GM18867 (cell line): ENCODE results near the gene PRDM16.

Experiments
- ATAC-seq: cut with Tn5 transposase; IDR thresholded peaks from one replicate; pipeline ENCODE4 v1.9.1; 2021; ENCODE audit warnings: mild to moderate bottlenecking, moderate library complexity; ENCODE audit not compliant: unreplicated experiment

Gene PRDM16

GRCh38 chr1:3053366-3053980, 15.5 kb upstream of the PRDM16 start:
- ATAC-seq, result no peak

DNA sequence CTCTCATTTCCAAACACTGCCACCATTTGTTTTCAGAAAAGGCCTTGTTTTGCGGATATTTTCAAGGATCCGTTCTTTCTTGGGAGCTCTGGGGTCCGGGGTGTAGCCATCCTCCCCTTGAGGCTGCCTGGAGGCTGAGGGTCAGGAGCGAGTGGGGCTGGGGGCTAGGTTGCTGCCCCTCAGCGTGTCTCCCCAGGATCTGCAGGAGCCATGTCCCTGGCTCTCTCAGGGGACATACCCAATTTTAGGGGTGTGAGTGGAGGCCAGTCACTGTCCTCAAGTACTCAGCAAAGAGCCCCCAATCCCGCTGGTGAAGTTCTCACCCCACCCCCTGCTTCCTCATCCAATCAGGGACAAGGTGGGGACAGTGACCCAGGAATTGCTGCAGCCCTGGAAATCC, 15.0 kb upstream of the PRDM16 start:
- no peak for ATAC-seq

GRCh38 chr1:3054474-3054873, 14.5 kb upstream of the PRDM16 start:
- no peak for ATAC-seq

- ATAC-seq, result no peak
Observed at GRCh38 chr1:3055051-3055450, 14.0 kb upstream of the PRDM16 start.

- no peak for ATAC-seq
Observed at GRCh38 chr1:3056641-3057040, 12.4 kb upstream of the PRDM16 start.

- no peak for ATAC-seq
Observed at GRCh38 chr1:3058263-3059030, 10.6 kb upstream of the PRDM16 start.

DNA sequence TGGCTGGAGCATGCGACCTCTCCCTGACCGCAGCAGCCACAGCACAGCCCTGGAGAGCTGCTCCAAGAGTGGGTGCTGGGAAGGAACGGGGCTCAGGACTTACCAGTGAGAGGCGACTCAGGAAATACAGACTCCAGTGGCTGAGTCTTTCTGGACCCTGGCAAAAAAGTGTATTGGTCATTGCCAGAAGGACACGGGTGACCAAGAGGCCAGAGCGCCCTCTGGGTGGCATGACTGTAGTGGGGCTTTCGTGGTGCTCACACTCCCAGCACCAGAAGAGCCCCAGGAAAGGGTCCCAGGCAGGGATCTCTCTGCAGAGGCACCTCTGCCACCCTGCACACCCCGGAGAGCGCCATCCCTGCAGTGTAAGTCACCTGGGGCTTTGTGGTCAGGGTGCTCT, 8.9 kb upstream of the PRDM16 start:
- no peak for ATAC-seq

DNA sequence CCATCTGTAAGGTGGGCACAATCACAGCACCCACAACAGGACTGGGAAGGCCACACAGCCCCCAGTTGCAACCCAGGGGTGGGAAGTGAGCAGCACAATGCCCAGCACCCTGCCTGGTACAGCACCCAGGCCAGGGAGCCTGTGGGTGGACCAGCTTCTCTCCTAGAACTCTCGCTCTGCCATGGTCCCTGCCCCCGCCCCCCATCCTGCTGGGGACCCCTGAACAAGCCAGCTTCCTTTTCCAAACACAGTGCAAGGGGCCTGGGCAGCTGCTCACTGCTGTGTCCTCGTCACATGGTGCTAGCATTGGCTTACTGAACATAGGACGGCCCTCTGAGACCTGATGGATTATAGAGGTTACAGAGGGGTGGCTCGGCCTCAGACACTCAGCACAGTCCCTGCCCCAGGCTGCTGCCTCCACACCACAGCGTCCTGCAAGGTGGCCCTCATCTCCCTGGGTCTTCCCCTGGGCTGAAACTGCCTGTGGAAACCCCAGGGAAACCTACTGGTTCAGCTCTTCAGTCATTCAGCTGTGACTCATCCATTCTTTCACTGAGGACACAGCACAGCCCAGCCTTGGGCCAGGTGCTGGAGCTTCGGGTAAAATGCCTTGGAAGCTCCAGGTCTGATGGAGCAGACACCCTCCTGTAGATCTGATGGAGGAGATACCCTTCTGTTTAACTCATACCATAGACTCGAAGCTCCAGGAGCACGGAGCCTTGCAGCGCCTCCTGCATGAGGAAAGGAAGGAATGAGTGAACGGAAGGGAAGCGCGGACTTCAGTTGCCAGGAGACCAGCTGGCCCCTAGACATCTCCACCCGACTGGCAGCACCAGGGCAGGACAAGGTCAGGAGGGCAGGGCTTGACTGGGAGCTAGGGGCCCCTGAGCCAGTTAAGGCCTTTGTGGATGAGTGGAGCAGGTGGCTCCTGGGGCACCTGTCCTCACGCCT, 8.1 kb upstream of the PRDM16 start:
- no peak for ATAC-seq

DNA sequence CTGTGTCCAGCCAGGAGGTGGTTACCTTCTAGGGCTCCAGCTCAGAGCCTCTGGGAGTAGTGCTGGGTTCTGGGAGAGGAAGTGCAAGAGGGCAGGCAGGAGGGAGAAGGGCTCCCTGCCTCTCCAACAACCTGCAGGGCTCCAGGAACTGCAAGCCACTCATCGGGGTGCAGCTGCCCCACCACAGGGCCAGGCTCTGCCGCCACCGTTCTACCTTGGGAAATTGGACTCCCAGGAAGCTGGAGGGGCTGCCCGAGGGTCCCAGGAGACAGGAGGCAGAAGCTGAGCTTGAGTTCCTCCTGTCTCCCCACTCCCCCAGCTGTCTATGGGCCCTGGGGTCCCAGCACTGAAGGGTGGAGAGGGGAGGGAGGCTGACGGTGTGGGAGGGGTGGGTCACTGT, 7.4 kb upstream of the PRDM16 start:
- ATAC-seq, result no peak

GRCh38 chr1:3061981-3062615, 6.9 kb upstream of the PRDM16 start:
- no peak for ATAC-seq

DNA sequence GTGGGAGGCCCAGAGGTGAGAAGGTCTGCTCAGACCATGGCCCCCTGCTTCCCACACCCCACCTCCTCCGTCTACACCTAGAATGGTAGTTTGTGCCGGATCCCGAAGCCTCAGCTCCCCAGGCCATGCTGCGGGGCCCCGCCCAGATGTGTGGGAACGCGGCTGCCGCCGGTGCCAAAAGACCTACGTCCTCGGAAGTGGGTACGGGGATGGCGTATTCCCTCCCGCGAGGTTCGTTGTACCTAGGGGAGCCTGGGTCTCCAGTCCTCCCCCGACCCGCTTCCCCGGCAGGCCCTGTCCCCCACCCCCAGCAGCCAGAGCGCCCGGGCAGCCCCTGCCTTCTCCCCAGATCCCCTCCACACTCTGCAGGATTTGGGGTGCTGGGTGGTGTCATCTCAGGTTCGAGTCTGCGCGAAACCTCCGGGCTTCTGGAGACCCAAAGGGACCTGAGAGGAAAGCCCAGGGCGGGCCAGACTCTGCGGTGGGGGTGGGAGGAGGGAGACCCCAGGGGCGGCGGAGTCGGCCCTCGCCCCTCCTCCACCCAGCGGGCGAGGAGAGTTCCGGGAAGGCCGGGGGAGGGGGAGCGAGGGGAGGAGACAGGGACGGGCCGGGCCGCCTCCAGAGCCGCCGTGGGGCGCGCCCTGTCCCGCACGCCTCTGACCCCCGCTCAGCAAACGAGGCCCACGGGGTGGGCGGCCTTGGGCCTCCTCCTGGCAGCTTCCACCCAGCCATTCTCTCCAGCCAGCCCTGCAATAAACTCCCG, 6.2 kb upstream of the PRDM16 start:
- no peak for ATAC-seq

GRCh38 chr1:3063379-3064295, 5.4 kb upstream of the PRDM16 start:
- no peak for ATAC-seq

DNA sequence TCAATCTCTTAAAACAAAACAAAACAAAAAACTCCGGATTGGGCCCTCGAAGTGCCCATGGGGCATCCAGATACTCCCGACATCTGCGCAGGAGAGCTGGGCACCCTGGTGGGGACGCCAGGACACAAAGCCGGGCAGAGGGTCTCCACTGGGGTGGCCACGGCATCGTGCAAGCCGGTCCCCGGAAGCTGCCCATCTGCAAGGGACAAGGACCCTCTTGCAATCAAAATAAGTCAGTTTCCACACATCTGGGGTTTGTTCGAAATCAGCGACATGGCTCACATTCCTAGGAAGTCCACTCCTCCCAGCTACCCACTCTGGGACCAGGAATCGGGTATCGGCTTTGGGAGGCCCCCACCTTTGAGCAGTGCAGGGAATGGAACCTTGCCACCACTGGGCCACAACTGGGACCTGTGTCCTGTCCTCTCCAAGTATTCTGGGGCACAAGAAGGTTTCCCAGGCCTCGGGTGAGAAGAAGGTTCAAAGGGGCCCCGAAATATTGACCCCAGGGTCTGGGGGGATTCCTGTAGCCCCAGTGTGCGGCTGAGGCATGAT, 4.6 kb upstream of the PRDM16 start:
- no peak for ATAC-seq

DNA sequence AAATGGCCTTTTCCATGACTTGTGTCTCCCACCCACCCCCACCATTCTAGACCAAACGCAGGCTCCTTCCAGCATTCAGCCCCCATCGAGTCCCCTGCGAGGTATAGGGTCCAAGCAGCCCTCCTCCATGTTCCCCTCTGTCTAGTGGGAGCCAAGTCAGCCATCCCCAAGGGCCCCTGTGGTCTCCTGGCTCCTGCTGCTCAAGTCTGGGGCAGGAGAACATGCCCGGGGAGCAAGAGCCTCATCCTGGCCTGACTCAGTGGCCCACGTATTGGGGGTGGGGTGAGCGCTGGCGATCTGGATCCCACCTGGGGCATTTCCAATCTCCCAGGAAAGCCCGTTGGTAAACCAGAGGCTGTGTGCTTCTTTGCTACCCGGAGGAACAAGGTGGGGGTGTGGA, 4.1 kb upstream of the PRDM16 start:
- no peak for ATAC-seq

DNA sequence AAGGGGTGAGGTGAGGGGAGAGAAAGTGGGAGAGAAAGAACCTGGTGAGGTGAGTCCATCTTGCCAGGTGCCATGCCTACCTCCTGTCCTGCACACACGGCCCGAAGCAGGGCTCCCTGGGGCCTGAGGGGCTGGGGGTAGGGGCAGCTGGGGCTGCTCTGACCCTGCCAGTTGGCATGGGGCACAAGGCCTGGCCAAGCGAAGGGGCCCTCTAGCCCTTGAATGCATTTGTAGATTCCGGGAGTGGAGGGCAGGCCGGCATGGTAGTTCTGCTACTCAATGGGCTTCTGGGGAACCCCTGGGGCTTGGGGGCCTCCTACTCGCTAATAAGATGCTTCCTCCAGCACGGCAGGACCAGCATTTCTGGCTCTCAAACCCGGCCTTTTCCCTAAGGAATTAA, 3.6 kb upstream of the PRDM16 start:
- ATAC-seq, result no peak

DNA sequence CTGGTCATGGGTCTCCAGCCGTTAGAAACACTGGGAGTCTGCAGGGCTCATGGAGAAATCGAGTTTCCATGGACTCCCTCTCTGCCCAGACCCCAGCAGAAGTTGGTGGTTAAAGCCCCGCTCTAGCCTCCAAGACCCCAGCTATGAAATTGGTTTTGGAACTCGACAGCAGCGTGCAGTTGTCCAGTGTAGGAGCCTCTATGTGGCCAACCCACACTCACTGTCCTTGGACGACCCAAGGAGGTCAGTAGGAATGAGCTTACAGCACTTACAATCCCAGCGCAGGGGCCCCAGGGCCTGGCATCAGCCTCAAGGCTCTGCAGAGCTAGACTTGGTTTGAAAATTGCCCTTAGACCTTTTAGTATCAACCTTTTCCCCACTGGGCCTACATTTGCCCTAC, 3.2 kb upstream of the PRDM16 start:
- no peak for ATAC-seq

DNA sequence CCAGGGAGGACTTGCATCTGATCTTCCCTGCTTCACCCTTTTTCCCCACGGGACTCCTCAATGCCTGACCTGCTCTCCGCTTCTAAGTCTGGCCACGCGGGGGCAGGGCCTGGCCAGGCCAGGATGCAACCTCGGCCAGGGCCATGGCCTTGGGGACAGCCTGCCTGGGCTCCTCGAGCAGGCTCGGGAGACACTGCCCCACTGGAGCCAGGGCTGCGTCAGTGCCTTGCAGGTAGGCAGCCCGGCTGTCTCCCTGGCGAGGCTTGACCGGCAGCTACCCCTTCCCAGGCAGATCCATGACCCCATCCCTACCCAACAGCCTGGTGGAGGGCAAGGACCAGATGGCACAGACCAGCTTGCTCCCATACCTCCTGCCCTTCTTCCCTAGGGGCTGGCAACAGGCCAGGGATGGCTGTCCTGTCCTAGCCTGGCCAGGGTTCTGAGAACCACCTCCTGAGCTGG, 2.7 kb upstream of the PRDM16 start:
- ATAC-seq, result no peak

DNA sequence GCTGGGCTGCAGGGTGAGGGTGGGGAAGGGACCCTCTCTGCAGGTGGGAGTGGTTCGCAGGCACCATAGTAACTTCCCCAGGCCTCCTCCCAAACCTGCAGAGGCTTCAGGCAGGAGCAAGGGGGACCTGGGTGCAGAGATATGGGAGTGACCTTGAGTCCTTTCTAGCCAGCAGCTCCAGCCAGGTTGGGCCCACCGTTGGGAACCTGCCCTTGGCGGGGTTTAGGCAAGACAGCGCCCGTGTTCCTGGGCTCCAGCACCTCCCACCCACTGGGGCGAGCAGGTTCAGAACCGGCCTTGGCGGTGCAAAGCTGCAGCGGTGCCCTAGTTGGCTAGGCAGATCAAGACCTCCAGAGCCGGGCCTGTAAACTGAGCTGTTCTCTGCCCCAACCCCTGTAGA, 2.2 kb upstream of the PRDM16 start:
- ATAC-seq, result no peak

GRCh38 chr1:3067301-3067670, 1.7 kb upstream of the PRDM16 start:
- ATAC-seq, result no peak
